Measurements from ENCODE around the gene SVEP1.

SVEP1 gene

GRCh38 chr9:110526426-110526825 lies 53.1 kb downstream of the SVEP1 start:
- Mint-ChIP-seq H3K4me1 (no peaks in the 10 kb centered on the region), H3K9me3 (peaks cover under 1 to 7% of the 10 kb centered on the region in 2 donors), H3K36me3 (no peaks in the 10 kb centered on the region), H3K4me3 (no peak overlapping the region), H3K27me3 (peaks cover 7 to 12% of the 10 kb centered on the region in 2 donors), H3K27ac (no peak overlapping the region)
- no peak for ATAC-seq (replicated peaks)
- DNase-seq, result no peak

GRCh38 chr9:110521206-110521605 lies 58.3 kb downstream of the SVEP1 start:
- no peaks in the 10 kb centered on the region for H3K36me3 Mint-ChIP-seq
- no peaks in the 10 kb centered on the region for H3K9me3 Mint-ChIP-seq
- DNase-seq, result no peak
- no peak overlapping the region for H3K4me3 Mint-ChIP-seq
- no peak overlapping the region for H3K27ac Mint-ChIP-seq
- peaks cover 4 to 11% of the 10 kb centered on the region in 2 donors for H3K27me3 Mint-ChIP-seq
- ATAC-seq (replicated peaks), result no peak
- no peaks in the 10 kb centered on the region for H3K4me1 Mint-ChIP-seq

GRCh38 chr9:110520120-110520701 lies 59.3 kb downstream of the SVEP1 start:
- H3K4me1 Mint-ChIP-seq, result no peaks in the 10 kb centered on the region
- no peak overlapping the region for H3K27ac Mint-ChIP-seq
- DNase-seq (no peak), ATAC-seq (replicated peaks) (no peak)
- peaks cover 4 to 11% of the 10 kb centered on the region in 2 donors for H3K27me3 Mint-ChIP-seq
- H3K4me3 Mint-ChIP-seq, result no peak overlapping the region
- no peaks in the 10 kb centered on the region for H3K36me3 Mint-ChIP-seq
- H3K9me3 Mint-ChIP-seq, result no peaks in the 10 kb centered on the region

GRCh38 chr9:110517483-110517882 lies 62.1 kb downstream of the SVEP1 start:
- Mint-ChIP-seq H3K4me3 (no peak overlapping the region), H3K27ac (no peak overlapping the region), H3K36me3 (no peaks in the 10 kb centered on the region), H3K4me1 (no peaks in the 10 kb centered on the region), H3K27me3 (peaks cover 0 to 14% of the 10 kb centered on the region in 2 donors), H3K9me3 (no peaks in the 10 kb centered on the region)
- DNase-seq (no peak), ATAC-seq (replicated peaks) (no peak)

- DNase-seq, result no peak
- H3K9me3 Mint-ChIP-seq, result no peaks in the 10 kb centered on the region
- H3K4me3 Mint-ChIP-seq, result no peak overlapping the region
- H3K4me1 Mint-ChIP-seq, result no peaks in the 10 kb centered on the region
- H3K36me3 Mint-ChIP-seq, result no peaks in the 10 kb centered on the region
- no peak overlapping the region for H3K27ac Mint-ChIP-seq
- ATAC-seq (replicated peaks), result no peak
- peaks cover 0 to 24% of the 10 kb centered on the region in 2 donors for H3K27me3 Mint-ChIP-seq
These were observed 64.6 kb downstream of the SVEP1 start for GRCh38 chr9:110514897-110515296.

- no peak overlapping the region for H3K4me3 Mint-ChIP-seq
- H3K27ac Mint-ChIP-seq, result no peak overlapping the region
- H3K27me3 Mint-ChIP-seq, result peaks cover 0 to 29% of the 10 kb centered on the region in 2 donors
- ATAC-seq (replicated peaks) (no peak), DNase-seq (no peak)
- no peaks in the 10 kb centered on the region for H3K9me3 Mint-ChIP-seq
- no peaks in the 10 kb centered on the region for H3K36me3 Mint-ChIP-seq
- H3K4me1 Mint-ChIP-seq, result no peaks in the 10 kb centered on the region
These were observed 66.7 kb downstream of the SVEP1 start for GRCh38 chr9:110512817-110513216.

- no peaks in the 10 kb centered on the region for H3K36me3 Mint-ChIP-seq
- H3K27ac Mint-ChIP-seq, result no peak overlapping the region
- DNase-seq, result no peak
- no peak overlapping the region for H3K4me3 Mint-ChIP-seq
- H3K9me3 Mint-ChIP-seq, result no peaks in the 10 kb centered on the region
- no peak for ATAC-seq (replicated peaks)
- peaks cover 7 to 34% of the 10 kb centered on the region in 2 donors for H3K27me3 Mint-ChIP-seq
- H3K4me1 Mint-ChIP-seq, result no peaks in the 10 kb centered on the region
These were observed 69.7 kb downstream of the SVEP1 start for GRCh38 chr9:110509792-110510191.

- no peak for ATAC-seq (replicated peaks)
- Mint-ChIP-seq H3K36me3 (no peaks in the 10 kb centered on the region), H3K27me3 (peaks cover 10 to 14% of the 10 kb centered on the region in 2 donors), H3K4me1 (no peaks in the 10 kb centered on the region), H3K9me3 (no peaks in the 10 kb centered on the region), H3K4me3 (no peak overlapping the region), H3K27ac (no peak overlapping the region)
- DNase-seq, result no peak
These were observed 76.7 kb downstream of the SVEP1 start for GRCh38 chr9:110502842-110503241.

GRCh38 chr9:110499608-110500007 lies 79.9 kb downstream of the SVEP1 start:
- H3K36me3 Mint-ChIP-seq, result no peaks in the 10 kb centered on the region
- no peaks in the 10 kb centered on the region for H3K9me3 Mint-ChIP-seq
- H3K27ac Mint-ChIP-seq, result no peak overlapping the region
- H3K4me3 Mint-ChIP-seq, result no peak overlapping the region
- DNase-seq (no peak), ATAC-seq (replicated peaks) (no peak)
- no peaks in the 10 kb centered on the region for H3K4me1 Mint-ChIP-seq
- H3K27me3 Mint-ChIP-seq, result peaks cover 0 to 4% of the 10 kb centered on the region in 2 donors

GRCh38 chr9:110487196-110487595 lies 92.3 kb downstream of the SVEP1 start:
- H3K9me3 Mint-ChIP-seq, result peaks cover 0 to 4% of the 10 kb centered on the region in 2 donors
- H3K36me3 Mint-ChIP-seq, result no peaks in the 10 kb centered on the region
- DNase-seq, result no peak
- H3K27me3 Mint-ChIP-seq, result peaks cover 17 to 31% of the 10 kb centered on the region in 2 donors
- ATAC-seq (replicated peaks), result no peak
- H3K27ac Mint-ChIP-seq, result no peak overlapping the region
- no peaks in the 10 kb centered on the region for H3K4me1 Mint-ChIP-seq
- no peak overlapping the region for H3K4me3 Mint-ChIP-seq

GRCh38 chr9:110486218-110486617 lies 93.3 kb downstream of the SVEP1 start:
- peaks cover 0 to 4% of the 10 kb centered on the region in 2 donors for H3K9me3 Mint-ChIP-seq
- no peaks in the 10 kb centered on the region for H3K36me3 Mint-ChIP-seq
- H3K4me1 Mint-ChIP-seq, result no peaks in the 10 kb centered on the region
- ATAC-seq (replicated peaks) (no peak), DNase-seq (no peak)
- no peak overlapping the region for H3K27ac Mint-ChIP-seq
- peaks cover 17 to 31% of the 10 kb centered on the region in 2 donors for H3K27me3 Mint-ChIP-seq
- no peak overlapping the region for H3K4me3 Mint-ChIP-seq

GRCh38 chr9:110479481-110479880 lies 100.1 kb downstream of the SVEP1 start:
- H3K27me3 Mint-ChIP-seq, result peaks cover 4 to 10% of the 10 kb centered on the region in 2 donors
- no peaks in the 10 kb centered on the region for H3K36me3 Mint-ChIP-seq
- no peaks in the 10 kb centered on the region for H3K4me1 Mint-ChIP-seq
- H3K27ac Mint-ChIP-seq, result no peak overlapping the region
- H3K4me3 Mint-ChIP-seq, result no peak overlapping the region
- DNase-seq (no peak), ATAC-seq (replicated peaks) (no peak)
- H3K9me3 Mint-ChIP-seq, result peaks cover 0 to 2% of the 10 kb centered on the region in 2 donors

- H3K27me3 Mint-ChIP-seq, result no peaks in the 10 kb centered on the region
- H3K36me3 Mint-ChIP-seq, result no peaks in the 10 kb centered on the region
- ATAC-seq (replicated peaks) (no peak), DNase-seq (no peak)
- H3K9me3 Mint-ChIP-seq, result no peaks in the 10 kb centered on the region
- no peak overlapping the region for H3K4me3 Mint-ChIP-seq
- H3K27ac Mint-ChIP-seq, result no peak overlapping the region
- H3K4me1 Mint-ChIP-seq, result no peaks in the 10 kb centered on the region
These were observed 103.3 kb downstream of the SVEP1 start for GRCh38 chr9:110476251-110476650.

GRCh38 chr9:110472111-110472510 lies 107.4 kb downstream of the SVEP1 start:
- ATAC-seq (replicated peaks), result no peak
- H3K4me1 Mint-ChIP-seq, result no peaks in the 10 kb centered on the region

GRCh38 chr9:110468950-110469349 lies 110.6 kb downstream of the SVEP1 start:
- no peak for DNase-seq
- no peaks in the 10 kb centered on the region for H3K36me3 Mint-ChIP-seq
- H3K4me1 Mint-ChIP-seq, result peaks cover 0 to 2% of the 10 kb centered on the region in 2 donors
- no peak overlapping the region for H3K4me3 Mint-ChIP-seq
- H3K9me3 Mint-ChIP-seq, result no peaks in the 10 kb centered on the region
- ATAC-seq (replicated peaks), result no peak
- no peaks in the 10 kb centered on the region for H3K27me3 Mint-ChIP-seq
- no peak overlapping the region for H3K27ac Mint-ChIP-seq

More at GRCh38 chr9:110472111-110472510, 107.4 kb downstream of the SVEP1 start:
- Mint-ChIP-seq H3K27ac (no peak overlapping the region), H3K36me3 (no peaks in the 10 kb centered on the region), H3K9me3 (no peaks in the 10 kb centered on the region), H3K4me3 (no peak overlapping the region), H3K27me3 (no peaks in the 10 kb centered on the region)
- no peak for DNase-seq

GRCh38 chr9:110465190-110465589 lies 114.4 kb downstream of the SVEP1 start:
- Mint-ChIP-seq H3K4me3 (no peak overlapping the region), H3K4me1 (peaks cover 0 to 2% of the 10 kb centered on the region in 2 donors), H3K27ac (no peak overlapping the region), H3K9me3 (no peaks in the 10 kb centered on the region), H3K36me3 (no peaks in the 10 kb centered on the region), H3K27me3 (no peaks in the 10 kb centered on the region)
- DNase-seq, result no peak
- ATAC-seq (replicated peaks), result no peak

Data from stimulated activated naive B cell treated with anti-CD40 and anti-IgM and Interleukin-4, amounts not matched to agents 10 μg/mL and 1 μg/mL and 100 μg/mL, for 72 hours (primary cell).